AG10803 (cell line): ENCODE measurements around the gene NSL1.

Experiments
- DNase-seq: peaks from one replicate; pipeline ENCODE4 v3.0.0; 2010; ENCODE audit warnings: low read depth
- H3K4me3 ChIP-seq: 2 replicates; pipeline ENCODE4 v1.5.1; 2011; ENCODE audit warnings: mild to moderate bottlenecking, low read length, control low read depth
- TF ChIP-seq, protein P1 (sequence below): conservative IDR thresholded peaks from 2 replicates; pipeline ENCODE4 v1.5.1; 2011; ENCODE audit warnings: mild to moderate bottlenecking, low read length, control low read depth, inconsistent platforms

The NSL1 gene

DNA sequence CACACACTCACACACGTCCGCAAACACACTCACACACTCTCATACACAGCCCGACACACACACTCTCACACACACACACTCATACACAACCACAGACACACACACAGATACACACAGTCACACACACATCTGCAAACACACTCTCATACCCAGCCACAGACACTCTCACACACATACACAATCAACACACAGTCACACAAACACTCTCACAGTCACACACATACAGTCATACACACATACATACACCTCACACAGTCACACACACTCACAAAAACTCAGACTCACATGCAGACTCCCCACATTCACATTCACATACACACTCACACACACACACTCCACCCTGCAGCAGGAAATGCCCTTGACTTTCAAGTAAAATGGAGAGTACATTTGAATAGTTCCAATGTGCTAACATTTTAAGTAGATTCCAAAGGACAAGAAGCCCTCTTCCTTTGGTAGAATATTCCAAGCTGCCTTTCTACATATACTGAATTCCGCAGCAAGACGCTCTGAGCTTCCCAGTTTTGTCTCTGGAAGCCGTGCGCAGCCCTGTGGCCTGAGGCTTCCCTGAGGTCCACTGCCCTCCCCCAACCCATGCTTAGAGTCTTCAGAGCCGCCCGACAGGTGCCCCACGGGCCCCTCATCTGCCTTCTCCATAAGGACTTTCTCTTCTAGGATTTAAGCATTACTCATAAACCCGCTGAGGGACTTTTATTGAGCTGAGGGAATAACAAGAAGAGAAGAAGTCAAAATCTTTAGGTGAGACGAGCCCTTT is 101.6 kb downstream of the NSL1 start:
- TF ChIP-seq, protein P1, sequence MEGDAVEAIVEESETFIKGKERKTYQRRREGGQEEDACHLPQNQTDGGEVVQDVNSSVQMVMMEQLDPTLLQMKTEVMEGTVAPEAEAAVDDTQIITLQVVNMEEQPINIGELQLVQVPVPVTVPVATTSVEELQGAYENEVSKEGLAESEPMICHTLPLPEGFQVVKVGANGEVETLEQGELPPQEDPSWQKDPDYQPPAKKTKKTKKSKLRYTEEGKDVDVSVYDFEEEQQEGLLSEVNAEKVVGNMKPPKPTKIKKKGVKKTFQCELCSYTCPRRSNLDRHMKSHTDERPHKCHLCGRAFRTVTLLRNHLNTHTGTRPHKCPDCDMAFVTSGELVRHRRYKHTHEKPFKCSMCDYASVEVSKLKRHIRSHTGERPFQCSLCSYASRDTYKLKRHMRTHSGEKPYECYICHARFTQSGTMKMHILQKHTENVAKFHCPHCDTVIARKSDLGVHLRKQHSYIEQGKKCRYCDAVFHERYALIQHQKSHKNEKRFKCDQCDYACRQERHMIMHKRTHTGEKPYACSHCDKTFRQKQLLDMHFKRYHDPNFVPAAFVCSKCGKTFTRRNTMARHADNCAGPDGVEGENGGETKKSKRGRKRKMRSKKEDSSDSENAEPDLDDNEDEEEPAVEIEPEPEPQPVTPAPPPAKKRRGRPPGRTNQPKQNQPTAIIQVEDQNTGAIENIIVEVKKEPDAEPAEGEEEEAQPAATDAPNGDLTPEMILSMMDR: no peak
- DNase-seq: no peak
- H3K4me3 ChIP-seq: no peak overlapping the region

GRCh38 chr1:212689196-212689725 is 102.3 kb downstream of the NSL1 start:
- DNase-seq: no peak
- no peak overlapping the region for H3K4me3 ChIP-seq
- TF ChIP-seq, protein P1: no peak

DNA sequence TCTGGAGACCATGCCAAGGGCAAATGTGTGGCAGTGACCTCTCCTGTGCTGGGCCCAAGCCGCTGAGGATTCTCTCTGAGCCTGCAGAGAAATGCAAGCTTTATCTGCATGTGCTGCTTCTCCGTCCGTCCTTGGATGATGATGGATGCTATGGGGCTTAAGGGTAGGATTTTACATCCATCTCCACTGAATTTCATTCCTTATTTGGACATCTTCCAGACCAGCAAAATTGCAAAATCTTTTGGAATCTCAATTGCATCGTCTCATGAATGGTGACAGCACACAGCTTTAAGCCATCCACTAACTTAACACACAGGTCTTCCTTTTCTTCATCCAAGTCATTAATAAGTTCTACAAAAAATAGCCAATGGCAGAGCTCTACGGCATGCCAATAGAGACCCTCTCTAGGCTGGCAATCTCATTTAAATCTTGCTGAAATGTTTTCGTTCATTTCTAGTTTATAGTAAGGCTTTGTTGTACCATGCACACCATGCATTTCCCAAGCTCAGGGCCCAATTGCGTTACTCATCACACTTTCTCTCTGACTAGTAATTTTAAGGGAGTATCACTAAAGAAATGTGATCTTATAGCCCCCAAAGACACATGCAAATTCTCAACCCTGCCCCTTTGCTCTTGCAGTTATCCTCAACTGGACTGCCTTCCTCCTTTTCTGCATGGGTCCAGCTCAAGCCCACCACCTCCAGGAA is 103.1 kb downstream of the NSL1 start:
- TF ChIP-seq, protein P1: no peak

DNA sequence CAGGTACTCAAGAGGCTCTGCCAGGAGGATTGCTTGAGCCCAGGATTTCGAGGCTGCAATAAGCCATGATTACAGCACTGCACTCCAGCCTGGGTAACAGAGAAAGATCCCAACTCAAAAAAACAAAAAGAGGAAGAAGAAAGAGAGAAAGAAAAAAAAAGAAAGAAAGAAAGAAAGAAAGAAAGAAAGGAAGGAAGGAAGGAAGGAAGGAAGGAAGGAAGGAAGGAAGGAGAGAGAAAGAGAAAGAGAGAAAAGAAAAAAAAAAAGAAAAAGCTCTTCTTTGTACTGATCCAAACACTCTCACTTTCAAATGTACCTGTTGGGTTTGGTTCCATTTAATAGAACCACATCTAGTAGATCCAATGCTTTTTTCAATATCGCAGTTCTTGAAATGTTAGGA is 103.8 kb downstream of the NSL1 start:
- no peak for DNase-seq
- no peak overlapping the region for H3K4me3 ChIP-seq
- TF ChIP-seq, protein P1: no peak

More for the DNA sequence above, 103.1 kb downstream of the NSL1 start:
- H3K4me3 ChIP-seq: no peak overlapping the region
- DNase-seq: peak; percentile 45

DNA sequence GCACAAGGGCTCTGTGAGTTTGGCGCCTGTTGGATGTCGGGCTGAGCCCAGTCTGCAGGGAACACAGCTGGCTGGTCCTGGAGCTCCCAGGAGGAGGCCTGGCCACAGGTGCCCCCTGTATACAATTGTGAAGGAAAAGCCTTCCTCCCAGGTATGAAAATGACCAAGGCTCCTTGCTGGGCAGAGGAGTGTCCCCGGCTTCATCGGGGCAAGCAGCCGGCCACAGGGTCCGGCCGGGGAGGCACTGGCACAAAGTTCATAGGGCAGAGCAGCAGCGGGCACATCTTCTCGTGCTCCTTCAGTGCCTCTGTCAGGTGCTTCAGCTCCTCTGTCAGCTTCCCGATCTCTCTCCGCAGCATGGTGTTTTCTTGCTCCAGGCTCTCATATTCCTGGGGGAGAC is 105.0 kb downstream of the NSL1 start:
- no peak for DNase-seq
- H3K4me3 ChIP-seq: no peak overlapping the region
- TF ChIP-seq, protein P1: no peak

DNA sequence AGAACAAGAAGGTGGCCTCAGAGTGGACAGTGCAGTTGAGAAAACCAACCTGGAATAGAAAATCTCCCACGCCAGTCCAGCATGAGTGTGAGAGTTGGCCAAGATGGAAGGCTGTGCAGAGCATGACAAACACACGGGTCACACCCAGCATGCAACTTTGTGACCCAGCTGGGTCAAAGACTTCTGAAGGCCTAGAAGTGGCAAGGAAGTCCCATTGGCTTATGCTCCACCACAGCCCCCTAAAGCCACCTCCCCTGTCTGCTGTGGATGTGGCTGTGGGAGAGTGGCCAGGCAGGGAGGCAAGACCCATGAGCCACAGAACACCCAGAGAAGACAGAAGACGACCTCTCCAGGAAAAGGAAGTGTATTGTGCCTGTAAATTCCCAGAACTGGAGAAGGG is 105.5 kb downstream of the NSL1 start:
- H3K4me3 ChIP-seq: no peak overlapping the region
- no peak for DNase-seq
- TF ChIP-seq, protein P1: no peak
